SK-N-SH (cell line): ENCODE data around the gene ZNF641. TPM values are rescaled to one million over a fixed set of nuclear protein-coding genes. Genes with fewer than 3 reads are reported as not detected.

Experiments used
- CTCF ChIA-PET: fragments of 300-600, 350-600 bp; formaldehyde crosslinking; extraction: SDS; loops from one replicate; lab custom pipeline; 2021; lab: Yijun Ruan, JAX
- POLR2A ChIA-PET: fragments of 350-600 bp; sonication (Branson Sonifier 250); formaldehyde crosslinking; extraction: SDS; loops from one replicate; lab custom pipeline; 2020; ENCODE audit warnings: antibody characterized with exemption, inconsistent platforms; lab: Yijun Ruan, JAX
- DNase-seq: peaks from one replicate; pipeline ENCODE4 v3.0.0; 2012
- H2AFZ ChIP-seq: fragments of 200-600 bp; sonication (generic); 2 replicates; pipeline ENCODE4 v1.8.1; 2016; ENCODE audit warnings: antibody characterized with exemption, mild to moderate bottlenecking, low read depth
- H3F3A ChIP-seq: fragments of 200-600 bp; sonication (generic); replicated peaks from 2 replicates; pipeline ENCODE3; 2016; ENCODE audit warnings: antibody characterized with exemption, mild to moderate bottlenecking; ENCODE audit not compliant: insufficient read depth
- H3K27ac ChIP-seq, 2 experiments: fragments of 200-500 bp in 1 of 2; fragments of 200-600 bp in 1 of 2; sonication (Bioruptor generic) in 1 of 2; sonication (generic), shearing (Covaris generic) in 1 of 2; 2 replicates each; pipeline versions ENCODE4 v1.5.1 to v1.6.1; 2014 to 2016; ENCODE audit warnings: low read depth in 2 of 2, inconsistent platforms in 1 of 2, low read length in 1 of 2, mild to moderate bottlenecking in 1 of 2, mixed read lengths in 1 of 2
- H3K27me3 ChIP-seq: fragments of 200-600 bp; sonication (generic), shearing (Covaris generic); 2 replicates; pipeline ENCODE4 v1.6.1; 2016; ENCODE audit warnings: mixed run types; ENCODE audit not compliant: insufficient read depth
- H3K36me3 ChIP-seq, 2 experiments: fragments of 200-500 bp in 1 of 2; fragments of 200-600 bp in 1 of 2; sonication (Bioruptor generic) in 1 of 2; sonication (generic) in 1 of 2; replicated peaks in 1 of 2; 2 replicates each; pipeline versions ENCODE3 to v1.5.1; 2014 to 2016; ENCODE audit warnings: low read length in 1 of 2, mild to moderate bottlenecking in 1 of 2; ENCODE audit not compliant: insufficient read depth in 2 of 2, control insufficient read depth in 1 of 2
- H3K4me1 ChIP-seq, 2 experiments: fragments of 200-500 bp in 1 of 2; fragments of 200-600 bp in 1 of 2; sonication (Bioruptor generic) in 1 of 2; sonication (generic), shearing (Covaris generic) in 1 of 2; 2 replicates each; pipeline versions ENCODE4 v1.5.1 to v1.6.1; 2014 to 2016; ENCODE audit warnings: low read depth in 1 of 2, low read length in 1 of 2, mixed run types in 1 of 2; ENCODE audit not compliant: insufficient read depth in 2 of 2, control insufficient read depth in 1 of 2
- H3K4me2 ChIP-seq: fragments of 200-600 bp; sonication (generic), shearing (Covaris generic); 2 replicates; pipeline ENCODE4 v1.6.1; 2017; ENCODE audit warnings: mixed run types
- H3K4me3 ChIP-seq, 2 experiments: fragments of 200-500 bp in 1 of 2; fragments of 200-600 bp in 1 of 2; sonication (Bioruptor generic) in 1 of 2; sonication (generic), shearing (Covaris generic) in 1 of 2; 2 replicates each; pipeline versions ENCODE4 v1.5.1 to v1.8.1; 2014 to 2016; ENCODE audit warnings: low read depth in 2 of 2, inconsistent platforms in 1 of 2, low read length in 1 of 2, mild to moderate bottlenecking in 1 of 2, mixed read lengths in 1 of 2, moderate library complexity in 1 of 2
- H3K79me2 ChIP-seq: fragments of 200-600 bp; sonication (generic); 2 replicates; pipeline ENCODE4 v1.8.1; 2017; ENCODE audit warnings: mild to moderate bottlenecking; ENCODE audit not compliant: insufficient read depth
- H3K9ac ChIP-seq: fragments of 200-600 bp; sonication (generic); 2 replicates; pipeline ENCODE4 v1.6.1; 2017; ENCODE audit warnings: mixed run types
- H3K9me2 ChIP-seq: fragments of 200-600 bp; sonication (generic); 2 replicates; pipeline ENCODE4 v1.6.1; 2017; ENCODE audit warnings: mixed run types
- H3K9me3 ChIP-seq: fragments of 200-600 bp; sonication (generic); 2 replicates; pipeline ENCODE4 v1.6.1; 2017; ENCODE audit warnings: mixed run types, mild to moderate bottlenecking, moderate library complexity
- H4K20me1 ChIP-seq: fragments of 200-600 bp; sonication (generic); 2 replicates; pipeline ENCODE4 v1.6.1; 2017; ENCODE audit warnings: mild to moderate bottlenecking, mixed run types; ENCODE audit not compliant: insufficient read depth
- EZH2phosphoT487 ChIP-seq: fragments of 200-600 bp; sonication (generic); IDR thresholded peaks from 2 replicates; pipeline ENCODE4 v1.6.1; 2017; ENCODE audit warnings: low read depth, mixed run types, mild to moderate bottlenecking, antibody characterized with exemption, moderate library complexity, borderline replicate concordance
- FOXM1 ChIP-seq: IDR thresholded peaks from 2 replicates; pipeline ENCODE4 v1.4.0; 2012; ENCODE audit warnings: low read depth, mild to moderate bottlenecking
- GABPA ChIP-seq: IDR thresholded peaks from 2 replicates; pipeline ENCODE4 v1.4.0; 2012; ENCODE audit warnings: low read depth, mild to moderate bottlenecking
- JUND ChIP-seq: IDR thresholded peaks from 2 replicates; pipeline ENCODE4 v1.4.0; 2012
- MAX ChIP-seq: IDR thresholded peaks from 2 replicates; pipeline ENCODE4 v1.4.0; 2012; ENCODE audit warnings: low read depth
- MXI1 ChIP-seq: IDR thresholded peaks from 2 replicates; pipeline ENCODE4 v1.6.1; 2012; ENCODE audit warnings: mild to moderate bottlenecking, low read depth, low read length, improper control_type of control experiment
- POLR2AphosphoS5 ChIP-seq: IDR thresholded peaks from 2 replicates; pipeline ENCODE4 v1.6.1; 2012; ENCODE audit warnings: low read depth, low read length
- RXRA ChIP-seq: IDR thresholded peaks from 2 replicates; pipeline ENCODE4 v1.4.0; 2012; ENCODE audit warnings: low read depth, mild to moderate bottlenecking, borderline replicate concordance
- SIN3A ChIP-seq: IDR thresholded peaks from 2 replicates; pipeline ENCODE4 v1.6.1; 2012; ENCODE audit warnings: low read depth, mild to moderate bottlenecking, low read length, moderate library complexity, borderline replicate concordance
- SMC3 ChIP-seq: IDR thresholded peaks from 2 replicates; pipeline ENCODE4 v1.6.1; 2012; ENCODE audit warnings: low read depth, low read length, improper control_type of control experiment
- TCF12 ChIP-seq: IDR thresholded peaks from 2 replicates; pipeline ENCODE4 v1.4.0; 2012
- YY1 ChIP-seq: IDR thresholded peaks from 2 replicates; pipeline ENCODE4 v1.4.0; 2012; ENCODE audit warnings: low read depth, mild to moderate bottlenecking
- ZBTB33 ChIP-seq: IDR thresholded peaks from 2 replicates; pipeline ENCODE4 v1.4.0; 2012; ENCODE audit warnings: low read depth, borderline replicate concordance
- WGBS: methylation state at CpG from one replicate; pipeline ENCODE4 v1.1.6; 2017; ENCODE audit warnings: low lambda C conversion rate; 5-methylcytosine and 5-hydroxymethylcytosine counted together
- polyA plus RNA-seq, 3 experiments: library from polyadenylated mRNA; depleted of rRNA; stranded (reverse); fragments of >200 nt; gene quantifications; 2 replicates each; pipeline ENCODE4 v1.2.3, GENCODE V29; 2012
- TF ChIP-seq, protein P1 (sequence below): IDR thresholded peaks from 2 replicates; pipeline ENCODE4 v1.6.1; 2012; ENCODE audit warnings: mild to moderate bottlenecking, low read depth, low read length, moderate library complexity
- TF ChIP-seq, protein P2 (sequence below): IDR thresholded peaks from 2 replicates; pipeline ENCODE4; 2012
- TF ChIP-seq, protein P3 (sequence below): fragments of 150-350 bp; IDR thresholded peaks from 2 replicates; pipeline ENCODE4 v1.6.1; 2017; ENCODE audit warnings: antibody characterized with exemption, low read length, low read depth, borderline replicate concordance

Gene ZNF641
- polyA plus RNA-seq, 1 of the 3 experiments (the other 2 are of a cell fraction) = 1.9 TPM

- Histone ChIP-seq H3K4me2 (no peak overlapping the region), H3F3A (no peaks in the 10 kb centered on the region), H3K9ac (no peak overlapping the region), H3K79me2 (no peaks in the 10 kb centered on the region), H3K27me3 (no peaks in the 10 kb centered on the region), H3K4me3 (no peak overlapping the region), H3K36me3 (no peaks in the 10 kb centered on the region), H3K27ac (no peak overlapping the region), H3K9me2 (no peaks in the 10 kb centered on the region), H3K4me1 (no peaks in the 10 kb centered on the region), H4K20me1 (no peaks in the 10 kb centered on the region), H2AFZ (no peak overlapping the region), H3K9me3 (no peaks in the 10 kb centered on the region)
- no peak for TF ChIP-seq SMC3
- TF ChIP-seq, protein P1, sequence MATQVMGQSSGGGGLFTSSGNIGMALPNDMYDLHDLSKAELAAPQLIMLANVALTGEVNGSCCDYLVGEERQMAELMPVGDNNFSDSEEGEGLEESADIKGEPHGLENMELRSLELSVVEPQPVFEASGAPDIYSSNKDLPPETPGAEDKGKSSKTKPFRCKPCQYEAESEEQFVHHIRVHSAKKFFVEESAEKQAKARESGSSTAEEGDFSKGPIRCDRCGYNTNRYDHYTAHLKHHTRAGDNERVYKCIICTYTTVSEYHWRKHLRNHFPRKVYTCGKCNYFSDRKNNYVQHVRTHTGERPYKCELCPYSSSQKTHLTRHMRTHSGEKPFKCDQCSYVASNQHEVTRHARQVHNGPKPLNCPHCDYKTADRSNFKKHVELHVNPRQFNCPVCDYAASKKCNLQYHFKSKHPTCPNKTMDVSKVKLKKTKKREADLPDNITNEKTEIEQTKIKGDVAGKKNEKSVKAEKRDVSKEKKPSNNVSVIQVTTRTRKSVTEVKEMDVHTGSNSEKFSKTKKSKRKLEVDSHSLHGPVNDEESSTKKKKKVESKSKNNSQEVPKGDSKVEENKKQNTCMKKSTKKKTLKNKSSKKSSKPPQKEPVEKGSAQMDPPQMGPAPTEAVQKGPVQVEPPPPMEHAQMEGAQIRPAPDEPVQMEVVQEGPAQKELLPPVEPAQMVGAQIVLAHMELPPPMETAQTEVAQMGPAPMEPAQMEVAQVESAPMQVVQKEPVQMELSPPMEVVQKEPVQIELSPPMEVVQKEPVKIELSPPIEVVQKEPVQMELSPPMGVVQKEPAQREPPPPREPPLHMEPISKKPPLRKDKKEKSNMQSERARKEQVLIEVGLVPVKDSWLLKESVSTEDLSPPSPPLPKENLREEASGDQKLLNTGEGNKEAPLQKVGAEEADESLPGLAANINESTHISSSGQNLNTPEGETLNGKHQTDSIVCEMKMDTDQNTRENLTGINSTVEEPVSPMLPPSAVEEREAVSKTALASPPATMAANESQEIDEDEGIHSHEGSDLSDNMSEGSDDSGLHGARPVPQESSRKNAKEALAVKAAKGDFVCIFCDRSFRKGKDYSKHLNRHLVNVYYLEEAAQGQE = no peak
- no peak for TF ChIP-seq SIN3A
- TF ChIP-seq ZBTB33 = no peak
- TF ChIP-seq MXI1 = no peak
- TF ChIP-seq TCF12 = no peak
- no peak for TF ChIP-seq JUND
- ChIA-PET CTCF (interaction anchor here (1.2 to 1.6 kb wide), 2 partner anchors 9 to 237 kb away, joined by 3 to 4 read pairs; no protein-coding TSS in a partner anchor), POLR2A (no interaction called here)
- 0% methylated on average over 1 of the region's 1 CpG for WGBS
- no peak for DNase-seq
These were observed 29.9 kb upstream of the ZNF641 start for GRCh38 chr12:48380596-48380995.

GRCh38 chr12:48379794-48380193 lies 29.1 kb upstream of the ZNF641 start:
- WGBS = 9% methylated on average over 4 of the region's 4 CpGs
- no peak for DNase-seq
- Histone ChIP-seq H2AFZ (no peak overlapping the region), H3K4me1 (no peaks in the 10 kb centered on the region), H3K4me2 (no peak overlapping the region), H3K27ac (no peak overlapping the region), H3K9me3 (no peaks in the 10 kb centered on the region), H4K20me1 (no peaks in the 10 kb centered on the region), H3K4me3 (no peak overlapping the region), H3K27me3 (no peaks in the 10 kb centered on the region), H3F3A (no peaks in the 10 kb centered on the region), H3K79me2 (no peaks in the 10 kb centered on the region), H3K36me3 (no peaks in the 10 kb centered on the region), H3K9ac (no peak overlapping the region), H3K9me2 (no peaks in the 10 kb centered on the region)
- POLR2A ChIA-PET = no interaction called here
- CTCF ChIA-PET = interaction anchor here (1.2 kb wide), 1 partner anchor 10 kb away, joined by 3 read pairs; no protein-coding TSS in a partner anchor
- TF ChIP-seq, protein P2, sequence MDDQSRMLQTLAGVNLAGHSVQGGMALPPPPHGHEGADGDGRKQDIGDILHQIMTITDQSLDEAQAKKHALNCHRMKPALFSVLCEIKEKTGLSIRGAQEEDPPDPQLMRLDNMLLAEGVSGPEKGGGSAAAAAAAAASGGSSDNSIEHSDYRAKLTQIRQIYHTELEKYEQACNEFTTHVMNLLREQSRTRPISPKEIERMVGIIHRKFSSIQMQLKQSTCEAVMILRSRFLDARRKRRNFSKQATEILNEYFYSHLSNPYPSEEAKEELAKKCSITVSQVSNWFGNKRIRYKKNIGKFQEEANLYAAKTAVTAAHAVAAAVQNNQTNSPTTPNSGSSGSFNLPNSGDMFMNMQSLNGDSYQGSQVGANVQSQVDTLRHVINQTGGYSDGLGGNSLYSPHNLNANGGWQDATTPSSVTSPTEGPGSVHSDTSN = no peak
- TF ChIP-seq EZH2phosphoT487 = no peak
- TF ChIP-seq MAX = no peak
- TF ChIP-seq FOXM1 = no peak
- no peak for TF ChIP-seq SMC3
- no peak for TF ChIP-seq YY1
- no peak for TF ChIP-seq GABPA
- no peak for TF ChIP-seq POLR2AphosphoS5
- no peak for TF ChIP-seq RXRA
- TF ChIP-seq, protein P1 = no peak
- TF ChIP-seq, protein P3, sequence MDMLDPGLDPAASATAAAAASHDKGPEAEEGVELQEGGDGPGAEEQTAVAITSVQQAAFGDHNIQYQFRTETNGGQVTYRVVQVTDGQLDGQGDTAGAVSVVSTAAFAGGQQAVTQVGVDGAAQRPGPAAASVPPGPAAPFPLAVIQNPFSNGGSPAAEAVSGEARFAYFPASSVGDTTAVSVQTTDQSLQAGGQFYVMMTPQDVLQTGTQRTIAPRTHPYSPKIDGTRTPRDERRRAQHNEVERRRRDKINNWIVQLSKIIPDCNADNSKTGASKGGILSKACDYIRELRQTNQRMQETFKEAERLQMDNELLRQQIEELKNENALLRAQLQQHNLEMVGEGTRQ = no peak
